ENCODE measurements around the gene RABGGTA.

RABGGTA gene

DNA sequence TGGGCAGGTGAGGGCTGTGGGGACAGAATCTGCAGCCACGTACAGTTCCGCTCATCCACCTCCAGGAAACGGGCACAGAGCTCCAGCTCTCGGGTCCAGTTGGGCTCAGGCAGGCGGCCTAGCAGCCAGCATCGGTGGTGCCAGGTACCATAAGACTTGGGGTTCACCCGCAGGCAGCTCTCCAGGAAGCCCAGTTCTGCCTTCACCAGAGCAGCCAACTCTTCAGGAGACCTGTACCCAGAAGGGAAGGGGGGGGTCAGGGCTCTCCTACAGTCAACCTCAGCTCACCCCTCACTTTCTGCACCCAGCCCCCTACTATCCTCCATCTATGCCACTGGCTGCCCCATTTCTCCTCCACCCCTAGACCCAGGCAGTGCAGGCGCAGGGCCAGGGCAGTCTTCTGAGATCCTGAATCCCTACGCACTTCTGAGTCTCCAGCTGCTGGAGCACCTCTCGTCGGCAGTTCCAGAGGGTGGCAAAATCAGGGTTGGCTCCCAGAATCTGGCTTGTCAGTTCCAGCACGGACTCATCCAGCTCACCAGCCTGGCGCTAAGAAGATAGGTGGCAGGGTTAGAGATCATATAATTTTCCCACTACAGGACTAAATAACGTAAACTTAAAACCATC lies 1.4 kb downstream of the RABGGTA start:
- Histone ChIP-seq H3K4me1 (ENCODE audit: control insufficient read depth in 5 of 5, insufficient read depth in 5 of 5, low read length in 5 of 5) (peaks cover 4 to 42% (median 37%) of the 10 kb centered on the region in 5 donors), H3K4me3 (ENCODE audit: low read depth in 1 of 5, low read length in 5 of 5) (no peak overlapping the region), H3K9ac (ENCODE audit: low read length in 5 of 5) (no peak overlapping the region), H3K27me3 (ENCODE audit: control insufficient read depth in 5 of 5, insufficient read depth in 4 of 5, low read length in 5 of 5) (no peaks in the 10 kb centered on the region), H3K36me3 (ENCODE audit: control insufficient read depth in 5 of 5, insufficient read depth in 5 of 5, low read length in 5 of 5) (peaks cover 0 to 51% (median 44%) of the 10 kb centered on the region in 5 donors), H3K9me3 (ENCODE audit: control insufficient read depth in 5 of 5, low read length in 5 of 5) (no peaks in the 10 kb centered on the region), H3K27ac (ENCODE audit: low read depth, low read length) (no peak overlapping the region)

DNA sequence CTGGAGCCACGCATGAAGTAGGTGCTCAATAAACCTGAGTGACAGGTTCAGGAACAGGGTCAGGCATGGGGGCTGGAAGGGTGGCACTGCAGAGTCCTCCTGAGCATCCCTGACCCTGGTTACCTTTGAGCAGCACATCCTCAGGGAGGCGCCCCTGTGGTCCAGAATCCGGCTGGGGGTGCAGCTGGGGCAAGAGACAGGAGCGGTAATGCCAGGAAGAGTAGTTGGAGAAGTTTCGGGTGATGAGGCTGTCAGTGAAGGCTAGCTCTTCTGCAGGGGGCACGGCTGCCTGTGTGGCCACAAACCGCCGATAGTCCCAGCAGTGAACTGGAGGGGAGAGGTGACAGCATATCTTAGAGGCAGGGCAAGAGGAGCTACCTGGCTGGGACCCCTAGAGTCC lies 2.0 kb downstream of the RABGGTA start:
- no peaks in the 10 kb centered on the region for H3K27me3 ChIP-seq (ENCODE audit: control insufficient read depth in 5 of 5, insufficient read depth in 4 of 5, low read length in 5 of 5)
- no peaks in the 10 kb centered on the region for H3K9me3 ChIP-seq (ENCODE audit: control insufficient read depth in 5 of 5, low read length in 5 of 5)
- H3K27ac ChIP-seq (ENCODE audit: low read depth, low read length) = no peak overlapping the region
- no peak overlapping the region for H3K9ac ChIP-seq (ENCODE audit: low read length in 5 of 5)
- H3K36me3 ChIP-seq (ENCODE audit: control insufficient read depth in 5 of 5, insufficient read depth in 5 of 5, low read length in 5 of 5) = peaks cover 0 to 52% (median 47%) of the 10 kb centered on the region in 5 donors
- peaks cover 4 to 41% (median 35%) of the 10 kb centered on the region in 5 donors for H3K4me1 ChIP-seq (ENCODE audit: control insufficient read depth in 5 of 5, insufficient read depth in 5 of 5, low read length in 5 of 5)
- no peak overlapping the region for H3K4me3 ChIP-seq (ENCODE audit: low read depth in 1 of 5, low read length in 5 of 5)

DNA sequence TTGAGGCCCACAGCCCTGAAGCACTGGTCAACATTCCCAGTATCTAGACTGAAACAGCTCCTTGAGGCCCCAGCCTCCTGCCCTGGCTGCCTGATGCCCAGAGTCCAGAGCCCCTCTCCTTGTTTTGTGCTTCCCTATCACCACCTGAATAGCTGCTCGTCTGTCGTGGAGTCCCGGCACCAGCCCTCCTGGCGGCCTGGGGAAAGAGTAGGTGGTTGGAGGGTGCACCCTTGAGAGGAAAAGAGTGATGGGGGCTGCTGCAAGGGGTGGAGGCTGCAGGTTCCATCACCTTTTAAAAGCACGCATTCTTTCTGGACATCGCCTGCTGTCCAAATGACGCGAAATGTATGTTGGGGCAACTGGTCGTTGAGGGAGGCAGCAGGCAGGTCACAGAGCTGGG lies 3.2 kb downstream of the RABGGTA start:
- Histone ChIP-seq H3K9ac (ENCODE audit: low read length in 5 of 5) (no peak overlapping the region), H3K27me3 (ENCODE audit: control insufficient read depth in 5 of 5, insufficient read depth in 4 of 5, low read length in 5 of 5) (no peaks in the 10 kb centered on the region), H3K36me3 (ENCODE audit: control insufficient read depth in 5 of 5, insufficient read depth in 5 of 5, low read length in 5 of 5) (peaks cover 0 to 52% (median 47%) of the 10 kb centered on the region in 5 donors), H3K4me1 (ENCODE audit: control insufficient read depth in 5 of 5, insufficient read depth in 5 of 5, low read length in 5 of 5) (peaks cover 4 to 30% (median 23%) of the 10 kb centered on the region in 5 donors), H3K4me3 (ENCODE audit: low read depth in 1 of 5, low read length in 5 of 5) (no peak overlapping the region), H3K9me3 (ENCODE audit: control insufficient read depth in 5 of 5, low read length in 5 of 5) (no peaks in the 10 kb centered on the region), H3K27ac (ENCODE audit: low read depth, low read length) (no peak overlapping the region)

DNA sequence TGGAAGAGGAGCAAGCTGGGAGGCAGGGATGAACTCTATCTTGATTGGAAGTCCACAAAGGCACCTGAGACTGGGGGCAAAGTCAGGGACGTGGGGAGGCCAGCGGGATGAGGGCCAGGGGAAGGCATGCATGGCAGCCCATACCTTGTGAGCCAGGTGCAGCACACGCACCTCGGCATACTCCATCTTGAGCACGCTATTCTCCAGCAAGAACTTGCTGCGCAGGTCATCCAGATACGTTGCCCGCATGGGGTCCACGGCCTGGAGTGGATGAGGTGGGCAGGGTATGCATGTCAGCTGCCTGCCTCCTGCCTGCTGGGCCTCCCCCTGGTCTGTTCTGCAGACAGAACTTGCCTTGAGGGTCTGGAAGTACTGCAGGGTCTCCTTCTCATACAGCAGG lies 3.9 kb downstream of the RABGGTA start:
- Histone ChIP-seq H3K4me3 (ENCODE audit: low read depth in 1 of 5, low read length in 5 of 5) (no peak overlapping the region), H3K36me3 (ENCODE audit: control insufficient read depth in 5 of 5, insufficient read depth in 5 of 5, low read length in 5 of 5) (peaks cover 0 to 52% (median 47%) of the 10 kb centered on the region in 5 donors), H3K9ac (ENCODE audit: low read length in 5 of 5) (no peak overlapping the region), H3K4me1 (ENCODE audit: control insufficient read depth in 5 of 5, insufficient read depth in 5 of 5, low read length in 5 of 5) (peaks cover 4 to 23% (median 18%) of the 10 kb centered on the region in 5 donors), H3K27me3 (ENCODE audit: control insufficient read depth in 5 of 5, insufficient read depth in 4 of 5, low read length in 5 of 5) (no peaks in the 10 kb centered on the region), H3K27ac (ENCODE audit: low read depth, low read length) (no peak overlapping the region), H3K9me3 (ENCODE audit: control insufficient read depth in 5 of 5, low read length in 5 of 5) (no peaks in the 10 kb centered on the region)

DNA sequence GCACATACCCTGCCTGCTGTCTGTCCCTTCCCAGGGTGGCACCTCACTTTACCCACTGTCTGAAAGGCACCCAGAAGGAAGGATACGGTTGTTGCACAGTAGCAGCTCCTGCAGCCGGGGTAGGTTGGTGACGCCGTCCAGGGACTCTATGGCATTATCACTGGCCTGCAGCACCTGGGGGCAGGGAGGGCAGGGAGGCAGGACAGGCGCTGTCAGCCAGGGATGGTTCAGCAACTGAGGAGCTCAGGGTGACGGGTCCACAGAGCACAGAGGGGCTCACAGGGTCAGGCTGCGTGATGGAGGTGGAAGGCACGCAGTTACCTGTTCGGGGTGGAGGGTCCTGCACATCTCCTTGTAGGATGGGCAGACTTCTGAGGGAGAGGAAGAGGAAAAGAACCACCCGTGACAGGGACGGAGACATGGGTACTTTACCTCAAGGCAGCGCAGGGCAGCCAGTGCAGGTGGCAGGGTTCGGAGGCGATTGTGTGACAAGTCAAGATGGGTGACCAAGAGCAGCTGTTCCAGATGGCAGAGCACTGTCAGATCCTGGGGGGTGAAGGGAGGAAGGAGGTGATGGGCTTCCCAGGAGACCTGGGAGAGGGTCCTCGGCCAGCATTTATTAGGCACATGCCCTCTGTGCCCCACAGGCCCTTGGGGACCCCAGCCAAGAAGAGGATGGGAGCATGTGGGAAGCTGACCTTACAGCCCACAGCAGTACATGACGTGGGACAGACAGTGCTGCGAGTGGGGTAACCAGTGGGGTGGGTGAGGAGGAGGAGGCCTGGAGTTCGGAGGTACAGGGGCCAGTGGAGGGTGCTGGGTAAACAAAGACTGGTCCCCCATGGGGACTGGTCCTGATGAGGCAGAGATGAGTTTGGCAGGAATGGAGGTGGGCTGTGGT lies 4.8 kb downstream of the RABGGTA start:
- H3K27ac ChIP-seq (ENCODE audit: low read depth, low read length) = no peak overlapping the region
- peaks cover 0 to 53% (median 47%) of the 10 kb centered on the region in 5 donors for H3K36me3 ChIP-seq (ENCODE audit: control insufficient read depth in 5 of 5, insufficient read depth in 5 of 5, low read length in 5 of 5)
- no peak overlapping the region for H3K9ac ChIP-seq (ENCODE audit: low read length in 5 of 5)
- H3K4me1 ChIP-seq (ENCODE audit: control insufficient read depth in 5 of 5, insufficient read depth in 5 of 5, low read length in 5 of 5) = peaks cover under 1 to 14% (median 9%) of the 10 kb centered on the region in 5 donors
- no peaks in the 10 kb centered on the region for H3K27me3 ChIP-seq (ENCODE audit: control insufficient read depth in 5 of 5, insufficient read depth in 4 of 5, low read length in 5 of 5)
- H3K9me3 ChIP-seq (ENCODE audit: control insufficient read depth in 5 of 5, low read length in 5 of 5) = no peaks in the 10 kb centered on the region
- H3K4me3 ChIP-seq (ENCODE audit: low read depth in 1 of 5, low read length in 5 of 5) = no peak overlapping the region

DNA sequence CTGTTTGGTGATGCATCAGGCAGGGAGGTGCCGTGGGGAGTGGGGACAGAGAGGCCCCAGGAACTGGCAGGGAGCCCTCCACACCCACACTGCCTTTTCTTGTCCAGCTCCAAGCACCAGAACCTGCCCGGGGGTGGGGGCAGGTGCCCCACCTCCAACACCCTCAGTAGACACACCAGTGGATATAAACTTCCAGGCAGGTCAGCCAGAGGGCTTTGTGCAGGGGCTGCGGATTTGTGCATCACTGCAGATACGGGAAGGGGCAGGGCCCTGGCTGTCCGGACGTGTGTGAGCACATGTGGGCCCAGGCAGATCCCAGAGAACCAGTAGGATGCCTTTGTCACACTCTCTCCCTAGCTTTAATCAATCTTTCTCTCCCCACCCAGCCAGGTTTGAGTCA lies 7.1 kb downstream of the RABGGTA start:
- peaks cover 0 to 52% (median 43%) of the 10 kb centered on the region in 5 donors for H3K36me3 ChIP-seq (ENCODE audit: control insufficient read depth in 5 of 5, insufficient read depth in 5 of 5, low read length in 5 of 5)
- H3K9ac ChIP-seq (ENCODE audit: low read length in 5 of 5) = no peak overlapping the region
- H3K4me1 ChIP-seq (ENCODE audit: control insufficient read depth in 5 of 5, insufficient read depth in 5 of 5, low read length in 5 of 5) = peaks cover 0 to 7% (median 4%) of the 10 kb centered on the region in 5 donors
- H3K9me3 ChIP-seq (ENCODE audit: control insufficient read depth in 5 of 5, low read length in 5 of 5) = no peaks in the 10 kb centered on the region
- no peaks in the 10 kb centered on the region for H3K27me3 ChIP-seq (ENCODE audit: control insufficient read depth in 5 of 5, insufficient read depth in 4 of 5, low read length in 5 of 5)
- no peak overlapping the region for H3K4me3 ChIP-seq (ENCODE audit: low read depth in 1 of 5, low read length in 5 of 5)
- no peak overlapping the region for H3K27ac ChIP-seq (ENCODE audit: low read depth, low read length)

DNA sequence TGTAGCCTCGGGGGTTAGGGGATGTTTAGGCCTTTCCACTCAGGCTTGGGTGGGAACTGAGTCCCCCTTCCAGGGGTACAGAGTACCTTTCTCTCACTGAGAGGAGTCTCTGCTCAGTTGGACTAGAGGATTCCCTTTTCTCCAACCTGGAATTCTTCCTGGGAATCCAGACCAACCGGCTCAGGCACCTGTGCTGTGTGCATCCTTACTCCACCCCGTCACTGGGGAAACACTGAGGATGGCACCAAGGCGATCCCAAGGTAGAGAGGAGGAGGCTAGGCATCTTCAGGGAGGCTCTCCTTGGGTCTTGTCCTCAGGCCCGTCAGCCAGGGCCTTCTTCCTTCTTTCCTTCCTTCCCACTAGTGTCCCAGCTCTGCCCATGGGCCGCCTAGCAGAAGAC lies 7.5 kb downstream of the RABGGTA start:
- peaks cover 0 to 47% (median 38%) of the 10 kb centered on the region in 5 donors for H3K36me3 ChIP-seq (ENCODE audit: control insufficient read depth in 5 of 5, insufficient read depth in 5 of 5, low read length in 5 of 5)
- no peak overlapping the region for H3K9ac ChIP-seq (ENCODE audit: low read length in 5 of 5)
- H3K27me3 ChIP-seq (ENCODE audit: control insufficient read depth in 5 of 5, insufficient read depth in 4 of 5, low read length in 5 of 5) = no peaks in the 10 kb centered on the region
- no peak overlapping the region for H3K27ac ChIP-seq (ENCODE audit: low read depth, low read length)
- H3K4me1 ChIP-seq (ENCODE audit: control insufficient read depth in 5 of 5, insufficient read depth in 5 of 5, low read length in 5 of 5) = peaks cover 0 to 11% (median 8%) of the 10 kb centered on the region in 5 donors
- H3K9me3 ChIP-seq (ENCODE audit: control insufficient read depth in 5 of 5, low read length in 5 of 5) = no peaks in the 10 kb centered on the region
- H3K4me3 ChIP-seq (ENCODE audit: low read depth in 1 of 5, low read length in 5 of 5) = no peak overlapping the region

DNA sequence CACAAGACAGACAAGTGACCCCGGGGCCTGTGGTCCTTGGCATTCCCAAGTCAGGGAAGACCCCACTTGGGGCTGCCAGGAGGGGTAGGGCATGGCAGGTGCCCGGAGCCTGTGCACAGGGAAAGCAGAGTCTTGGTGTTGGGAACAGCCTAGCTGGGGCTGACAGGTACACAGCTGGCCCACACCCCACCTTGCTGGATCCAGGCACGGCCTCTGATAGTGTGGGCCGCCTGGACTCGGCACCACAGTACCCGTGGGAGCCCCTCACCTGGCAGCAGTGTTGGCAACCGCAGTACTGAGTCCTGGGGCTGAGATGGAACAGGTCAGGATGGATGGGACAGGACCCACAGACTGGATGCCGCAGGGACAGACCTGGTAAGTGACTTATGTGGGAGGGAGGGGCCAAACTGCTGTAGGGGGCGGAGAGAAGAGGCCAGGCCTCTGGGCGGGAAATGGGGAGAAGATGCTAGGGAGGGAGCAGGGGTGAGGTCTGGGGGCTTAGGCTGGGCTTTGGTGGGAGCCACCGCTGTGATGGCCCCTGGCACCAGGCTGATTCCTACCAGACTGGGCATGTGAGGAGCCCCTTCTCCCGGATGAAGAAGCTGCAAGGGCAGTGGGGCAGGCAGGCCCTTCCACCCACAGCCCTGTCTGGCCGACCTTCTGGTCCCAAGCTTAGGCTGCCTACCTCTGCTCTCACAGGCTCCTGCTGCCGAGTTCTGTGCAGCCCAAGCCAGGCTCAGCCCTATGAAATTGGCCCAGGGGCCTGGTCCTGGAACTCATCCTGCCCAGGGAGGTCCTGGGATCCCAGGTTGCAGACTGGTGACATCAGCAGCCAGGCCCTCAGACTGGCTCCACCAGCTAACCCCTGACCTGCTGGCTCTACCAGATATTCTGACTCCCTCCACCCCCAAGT lies 8.3 kb downstream of the RABGGTA start, which contains the start of gene TGM1:
TGM1 (minus strand) TSS at position 357 of the 913 bp plus-strand sequence. CDS start 825 bp downstream, outside the sequence.
- Histone ChIP-seq H3K9me3 (ENCODE audit: control insufficient read depth in 5 of 5, low read length in 5 of 5) (no peaks in the 10 kb centered on the region), H3K4me3 (ENCODE audit: low read depth in 1 of 5, low read length in 5 of 5) (no peak within 1 kb of the TSS), H3K27me3 (ENCODE audit: control insufficient read depth in 5 of 5, insufficient read depth in 4 of 5, low read length in 5 of 5) (no peaks in the 10 kb centered on the region), H3K4me1 (ENCODE audit: control insufficient read depth in 5 of 5, insufficient read depth in 5 of 5, low read length in 5 of 5) (peaks cover 0 to 16% (median 10%) of the 10 kb centered on the region in 5 donors), H3K9ac (ENCODE audit: low read length in 5 of 5) (no peak within 1 kb of the TSS), H3K27ac (ENCODE audit: low read depth, low read length) (no peak within 1 kb of the TSS), H3K36me3 (ENCODE audit: control insufficient read depth in 5 of 5, insufficient read depth in 5 of 5, low read length in 5 of 5) (peaks cover 0 to 40% (median 31%) of the 10 kb centered on the region in 5 donors)

DNA sequence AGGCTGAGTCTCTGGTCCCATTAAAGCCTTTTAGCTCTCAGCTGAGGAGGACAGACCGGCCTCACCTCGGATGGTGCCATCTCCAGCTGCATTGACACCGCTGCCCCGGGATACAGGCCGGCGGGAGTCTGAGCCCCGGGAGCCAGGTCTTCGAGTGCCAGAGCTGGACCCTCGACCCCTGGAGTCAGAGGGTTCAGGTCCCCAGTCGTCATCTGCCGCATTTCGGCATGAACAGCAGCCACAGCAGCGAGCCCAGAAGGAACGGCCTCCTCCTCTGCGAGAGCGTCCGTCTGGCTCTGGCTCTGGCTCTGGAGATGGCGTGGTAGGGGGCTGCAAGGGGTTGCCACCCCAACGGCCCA lies 9.4 kb downstream of the RABGGTA start:
- H3K9ac ChIP-seq (ENCODE audit: low read length in 5 of 5) = no peak overlapping the region
- peaks cover 0 to 28% (median 21%) of the 10 kb centered on the region in 5 donors for H3K36me3 ChIP-seq (ENCODE audit: control insufficient read depth in 5 of 5, insufficient read depth in 5 of 5, low read length in 5 of 5)
- no peak overlapping the region for H3K27ac ChIP-seq (ENCODE audit: low read depth, low read length)
- H3K27me3 ChIP-seq (ENCODE audit: control insufficient read depth in 5 of 5, insufficient read depth in 4 of 5, low read length in 5 of 5) = no peaks in the 10 kb centered on the region
- no peaks in the 10 kb centered on the region for H3K9me3 ChIP-seq (ENCODE audit: control insufficient read depth in 5 of 5, low read length in 5 of 5)
- peaks cover 0 to 21% (median 13%) of the 10 kb centered on the region in 5 donors for H3K4me1 ChIP-seq (ENCODE audit: control insufficient read depth in 5 of 5, insufficient read depth in 5 of 5, low read length in 5 of 5)
- H3K4me3 ChIP-seq (ENCODE audit: low read depth in 1 of 5, low read length in 5 of 5) = no peak overlapping the region

Data from subcutaneous abdominal adipose tissue (tissue), 5 donors.